ENCODE measurements around the gene GRK2. TPM values are rescaled to one million over a fixed set of nuclear protein-coding genes. Genes with fewer than 3 reads are reported as not detected.

Gene GRK2
- total and polyA plus RNA-seq, 2 of the 13 experiments (the other 11 are each of a cell fraction or from before 2014, with no cell fraction given), result 31.3 to 42.4 TPM

- TF ChIP-seq MAFG (CRISPR knock-in tag; IDR thresholded peaks at IDR 0.05) (no peak), NAIF1 (CRISPR knock-in tag; IDR thresholded peaks at IDR 0.05; ENCODE audit: borderline replicate concordance) (no peak), ZNF460 (CRISPR knock-in tag; IDR thresholded peaks at IDR 0.05; ENCODE audit: borderline replicate concordance) (no peak), MED13 (CRISPR knock-in tag; IDR thresholded peaks at IDR 0.05) (no peak), NR2F6 (IDR thresholded peaks at IDR 0.05) (no peak), NR2F6 (CRISPR knock-in tag; IDR thresholded peaks at IDR 0.05) (no peak), ZBTB25 (CRISPR knock-in tag; IDR thresholded peaks at IDR 0.05) (no peak), RERE (CRISPR knock-in tag; IDR thresholded peaks at IDR 0.05; ENCODE audit: low read depth) (no peak), E2F1 (CRISPR knock-in tag; IDR thresholded peaks at IDR 0.05) (no peak), ZNF546 (CRISPR knock-in tag; conservative IDR thresholded peaks at IDR 0.05) (0 out of 2 replicates have a peak, but pooled peaks have one; percentile 73), ZNF3 (CRISPR knock-in tag; IDR thresholded peaks at IDR 0.05) (no peak), JUN (CRISPR knock-in tag; IDR thresholded peaks at IDR 0.05) (no peak), ZBTB37 (CRISPR knock-in tag; IDR thresholded peaks at IDR 0.05) (no peak), ZNF619 (CRISPR knock-in tag; IDR thresholded peaks at IDR 0.05) (no peak), ZNF878 (CRISPR knock-in tag; IDR thresholded peaks at IDR 0.05) (no peak), FOXP1 (IDR thresholded peaks at IDR 0.05) (no peak), FOXP1 (CRISPR knock-in tag; IDR thresholded peaks at IDR 0.05) (no peak), ZNF839 (CRISPR knock-in tag; IDR thresholded peaks at IDR 0.05; ENCODE audit: borderline replicate concordance) (no peak), ZNF770 (CRISPR knock-in tag; IDR thresholded peaks at IDR 0.05) (no peak)
Observed at GRCh38 chr11:67267188-67268080, 1.2 kb downstream of the GRK2 start (continued).

All from HepG2 (cell line).